ENCODE results near the gene MT1B. TPM values are rescaled to one million over a fixed set of nuclear protein-coding genes. Genes with fewer than 3 reads are reported as not detected.

The MT1B gene
- total and polyA plus RNA-seq, 2 donors from 2014 or later: not detected

DNA sequence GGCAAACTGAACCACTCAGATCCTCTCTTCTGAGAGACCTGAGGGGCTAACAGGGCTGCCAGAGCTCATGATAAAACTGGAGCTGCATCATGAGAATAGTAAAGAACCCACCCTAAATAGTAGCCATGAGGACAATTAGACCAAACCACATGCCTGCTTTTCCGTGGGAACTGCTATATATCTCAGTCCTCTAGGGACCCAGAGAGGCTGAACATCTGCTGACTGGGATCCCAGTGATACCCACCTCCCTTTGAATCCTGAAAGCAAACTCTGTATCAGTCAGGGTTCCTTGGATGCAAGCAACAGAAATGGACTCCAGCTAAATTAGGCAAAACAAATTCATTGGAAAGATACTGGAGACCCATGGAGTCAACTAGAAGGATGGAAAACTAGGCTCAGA lies 37.1 kb downstream of the MT1B start:
- H3K4me1 ChIP-seq (ENCODE audit: control insufficient read depth in 2 of 3, insufficient read depth in 2 of 3, low read depth in 1 of 3, low read length in 3 of 3): peaks cover 0 to under 1% (median 0%) of the 10 kb centered on the region in 3 donors
- peaks cover 0 to 1% (median 0%) of the 10 kb centered on the region in 3 donors for H3K9me3 ChIP-seq (ENCODE audit: control insufficient read depth in 2 of 3, insufficient read depth in 1 of 3, low read length in 3 of 3)
- TF ChIP-seq CTCF (IDR thresholded peaks at IDR 0.05; ENCODE audit: borderline replicate concordance, extremely low read depth, insufficient read depth): no peak
- intact Hi-C loops (cut with DNase I): loop anchor here (10.0 kb wide), 1 partner anchor 84 kb away; the partner anchor contains the start of gene MT2A
- H3K27ac ChIP-seq (ENCODE audit: low read depth in 2 of 2, low read length in 2 of 2): no peak overlapping the region
- FAIRE-seq (no peak), DNase-seq (no peak)
- no peaks in the 10 kb centered on the region for H3K27me3 ChIP-seq (ENCODE audit: control insufficient read depth, insufficient read depth, low read length)
- no peak overlapping the region for H3K4me3 ChIP-seq (ENCODE audit: low read length in 3 of 3)
- H3K9ac ChIP-seq (ENCODE audit: low read length in 3 of 3): no peak overlapping the region
- H3K36me3 ChIP-seq (ENCODE audit: control insufficient read depth in 2 of 3, insufficient read depth in 3 of 3, low read length in 3 of 3): no peaks in the 10 kb centered on the region

- TF ChIP-seq CTCF (IDR thresholded peaks at IDR 0.05; ENCODE audit: borderline replicate concordance, extremely low read depth, insufficient read depth): no peak
- Histone ChIP-seq H3K36me3 (ENCODE audit: control insufficient read depth in 2 of 3, insufficient read depth in 3 of 3, low read length in 3 of 3) (no peaks in the 10 kb centered on the region), H3K4me3 (ENCODE audit: low read length in 3 of 3) (no peak overlapping the region), H3K27ac (ENCODE audit: low read depth in 2 of 2, low read length in 2 of 2) (no peak overlapping the region), H3K9ac (ENCODE audit: low read length in 3 of 3) (no peak overlapping the region), H3K4me1 (ENCODE audit: control insufficient read depth in 2 of 3, insufficient read depth in 2 of 3, low read depth in 1 of 3, low read length in 3 of 3) (no peaks in the 10 kb centered on the region), H3K9me3 (ENCODE audit: control insufficient read depth in 2 of 3, insufficient read depth in 1 of 3, low read length in 3 of 3) (peaks cover 0 to 1% (median 0%) of the 10 kb centered on the region in 3 donors), H3K27me3 (ENCODE audit: control insufficient read depth, insufficient read depth, low read length) (no peaks in the 10 kb centered on the region)
- DNase-seq: no peak
- FAIRE-seq: no peak
- intact Hi-C loops (cut with DNase I): loop anchor here (10.0 kb wide), 1 partner anchor 84 kb away; the partner anchor contains the start of gene MT2A
Observed at GRCh38 chr16:56689171-56689570, 37.5 kb downstream of the MT1B start.

DNA sequence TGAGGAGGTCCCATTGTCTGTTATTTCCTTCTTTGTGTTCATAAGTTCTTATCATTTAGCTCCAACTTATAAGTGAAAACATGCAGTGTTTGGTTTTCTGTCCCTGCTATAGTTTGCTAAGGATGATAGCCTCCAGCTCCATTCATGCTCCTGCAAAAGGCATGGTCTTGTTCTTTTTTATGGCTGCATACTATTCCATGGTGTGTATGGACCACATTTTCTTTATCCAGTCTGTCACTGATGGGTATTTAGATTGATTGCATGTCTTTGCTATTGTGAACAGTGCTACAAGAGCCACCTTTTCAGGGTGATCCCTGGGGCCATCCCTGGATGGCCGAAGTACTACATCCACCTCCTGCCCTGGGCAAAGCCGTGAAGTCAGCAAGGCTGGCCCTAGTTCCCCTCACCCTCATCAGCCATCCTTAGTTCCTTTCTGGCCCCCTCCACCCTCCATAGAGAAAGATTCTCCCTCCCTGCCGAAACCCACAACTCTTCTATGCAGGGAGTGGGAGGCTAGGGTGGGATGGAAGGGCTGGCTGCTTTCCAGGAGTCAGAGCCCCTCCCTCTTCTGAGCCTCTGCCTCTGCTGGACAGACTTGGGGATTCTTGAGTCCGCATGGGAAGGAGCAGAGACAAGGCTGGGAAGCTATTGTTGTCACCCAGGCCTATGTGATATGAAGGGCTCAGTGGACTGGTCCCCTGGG lies 38.9 kb downstream of the MT1B start:
- intact Hi-C loops (cut with DNase I): no loop called here
- H3K36me3 ChIP-seq (ENCODE audit: control insufficient read depth in 2 of 3, insufficient read depth in 3 of 3, low read length in 3 of 3): no peaks in the 10 kb centered on the region
- DNase-seq (no peak), FAIRE-seq (no peak)
- H3K9me3 ChIP-seq (ENCODE audit: control insufficient read depth in 2 of 3, insufficient read depth in 1 of 3, low read length in 3 of 3): peaks cover 0 to 1% (median 0%) of the 10 kb centered on the region in 3 donors
- no peak overlapping the region for H3K4me3 ChIP-seq (ENCODE audit: low read length in 3 of 3)
- no peaks in the 10 kb centered on the region for H3K4me1 ChIP-seq (ENCODE audit: control insufficient read depth in 2 of 3, insufficient read depth in 2 of 3, low read depth in 1 of 3, low read length in 3 of 3)
- no peak overlapping the region for H3K9ac ChIP-seq (ENCODE audit: low read length in 3 of 3)
- no peak overlapping the region for H3K27ac ChIP-seq (ENCODE audit: low read depth in 2 of 2, low read length in 2 of 2)
- H3K27me3 ChIP-seq (ENCODE audit: control insufficient read depth, insufficient read depth, low read length): no peaks in the 10 kb centered on the region
- TF ChIP-seq CTCF (IDR thresholded peaks at IDR 0.05; ENCODE audit: borderline replicate concordance, extremely low read depth, insufficient read depth): no peak

Data from kidney (tissue), 14 donors.